ENCODE data around the gene MYO1D. TPM values are rescaled to one million over a fixed set of nuclear protein-coding genes. Genes with fewer than 3 reads are reported as not detected.

MYO1D gene
- total and polyA plus RNA-seq, 2 donors (not counting 1 experiment from before 2014, with no cell fraction given) = 5.4 to 26.7 TPM

DNA sequence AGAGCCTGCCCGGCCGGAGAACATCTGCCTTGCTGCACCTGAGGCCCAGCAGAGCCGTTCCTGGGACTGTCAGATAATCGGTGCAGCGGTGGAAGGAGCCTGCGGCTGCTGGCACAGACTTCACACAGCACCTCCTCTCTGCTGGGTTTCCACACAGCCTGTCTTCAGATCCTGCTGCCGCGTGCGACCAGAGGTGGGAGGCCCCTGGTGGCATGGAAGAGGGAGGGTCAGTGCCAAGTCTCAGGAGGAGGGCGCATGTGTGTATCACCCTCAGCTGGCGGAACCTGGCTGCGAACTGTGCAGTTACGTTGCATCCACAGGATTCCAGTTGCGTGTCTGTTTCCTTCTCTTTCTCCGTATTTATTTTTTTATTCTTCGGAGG lies 386.8 kb downstream of the MYO1D start:
- ChIA-PET POLR2A (interaction anchor here (2.5 kb wide), 1 partner anchor 33 kb away, joined by 9 read pairs; no protein-coding TSS in a partner anchor), CTCF (interaction anchor here (1.2 to 10.2 kb wide), 4 partner anchors 27 to 118 kb away, joined by 3 to 74 read pairs (median 6); no protein-coding TSS in a partner anchor)
- intact Hi-C loops (cut with micrococcal nuclease) = no loop called here
- H3K4me2 ChIP-seq (replicated peaks; ENCODE audit: low read depth, low read length, poor library complexity, severe bottlenecking) = peak overlapping the region; percentile 96
- H2AFZ ChIP-seq (ENCODE audit: insufficient read depth, low read depth, low read length, poor library complexity, severe bottlenecking) = peak overlapping the region; percentile 2
- H3K9ac ChIP-seq (ENCODE audit: low read length) = no peak overlapping the region
- H4K20me1 ChIP-seq (ENCODE audit: control insufficient read depth, insufficient read depth, low read length, poor library complexity, severe bottlenecking) = peaks cover 11% of the 10 kb centered on the region
- TF ChIP-seq EZH2 (IDR thresholded peaks at IDR 0.05; ENCODE audit: borderline replicate concordance, insufficient read depth, low read depth, low read length, poor library complexity, severe bottlenecking) = no peak
- TF ChIP-seq, protein P1, sequence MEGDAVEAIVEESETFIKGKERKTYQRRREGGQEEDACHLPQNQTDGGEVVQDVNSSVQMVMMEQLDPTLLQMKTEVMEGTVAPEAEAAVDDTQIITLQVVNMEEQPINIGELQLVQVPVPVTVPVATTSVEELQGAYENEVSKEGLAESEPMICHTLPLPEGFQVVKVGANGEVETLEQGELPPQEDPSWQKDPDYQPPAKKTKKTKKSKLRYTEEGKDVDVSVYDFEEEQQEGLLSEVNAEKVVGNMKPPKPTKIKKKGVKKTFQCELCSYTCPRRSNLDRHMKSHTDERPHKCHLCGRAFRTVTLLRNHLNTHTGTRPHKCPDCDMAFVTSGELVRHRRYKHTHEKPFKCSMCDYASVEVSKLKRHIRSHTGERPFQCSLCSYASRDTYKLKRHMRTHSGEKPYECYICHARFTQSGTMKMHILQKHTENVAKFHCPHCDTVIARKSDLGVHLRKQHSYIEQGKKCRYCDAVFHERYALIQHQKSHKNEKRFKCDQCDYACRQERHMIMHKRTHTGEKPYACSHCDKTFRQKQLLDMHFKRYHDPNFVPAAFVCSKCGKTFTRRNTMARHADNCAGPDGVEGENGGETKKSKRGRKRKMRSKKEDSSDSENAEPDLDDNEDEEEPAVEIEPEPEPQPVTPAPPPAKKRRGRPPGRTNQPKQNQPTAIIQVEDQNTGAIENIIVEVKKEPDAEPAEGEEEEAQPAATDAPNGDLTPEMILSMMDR (IDR thresholded peaks at IDR 0.05) = no peak
- H3K4me1 ChIP-seq (ENCODE audit: control insufficient read depth in 2 of 2, insufficient read depth in 2 of 2, low read length in 2 of 2) = peaks cover 78 to 80% of the 10 kb centered on the region in 2 donors
- Mint-ChIP-seq H3K27me3 (no peaks in the 10 kb centered on the region), H3K9me3 (ENCODE audit: insufficient read depth) (no peaks in the 10 kb centered on the region), H3K27ac (peak overlapping the region; percentile 59), H3K4me3 (peak overlapping the region; percentile 90), H3K4me1 (peaks cover 79% of the 10 kb centered on the region)
- ATAC-seq (ENCODE audit: low read depth) = no peak
- H3K4me3 ChIP-seq (ENCODE audit: control extremely low read depth in 1 of 5, extremely low read depth in 1 of 5, insufficient read depth in 1 of 5, low read depth in 2 of 5, low read length in 4 of 5) = peak overlapping the region in 2 of 5 experiments; percentile 3 to 25
- no peak overlapping the region for H3K27ac ChIP-seq (ENCODE audit: low read length in 2 of 2)
- peaks cover 45% of the 10 kb centered on the region for H3K79me2 ChIP-seq (ENCODE audit: control insufficient read depth, insufficient read depth, low read length)
- WGBS (ENCODE audit: insufficient coverage) = 80% methylated on average over 10 of the region's 16 CpGs
- DNase-seq = no peak
- H3K27me3 ChIP-seq (replicated peaks in 1 of 4; ENCODE audit: control extremely low read depth in 1 of 4, control insufficient read depth in 3 of 4, insufficient read depth in 4 of 4, low read length in 3 of 4) = no peaks in the 10 kb centered on the region
- peaks cover 0 to 5% (median 0%) of the 10 kb centered on the region in 3 donors for H3K9me3 ChIP-seq (ENCODE audit: control extremely low read depth in 1 of 3, control insufficient read depth in 2 of 3, insufficient read depth in 1 of 3, low read length in 2 of 3)
- peaks cover 0 to 12% of the 10 kb centered on the region in 2 experiments for H3K36me3 ChIP-seq (replicated peaks in 1 of 2; ENCODE audit: control extremely low read depth in 1 of 2, control insufficient read depth in 1 of 2, extremely low read depth in 1 of 2, insufficient read depth in 2 of 2, low read length in 1 of 2)
